Measurements from ENCODE around the gene PRR5L. TPM values are rescaled to one million over a fixed set of nuclear protein-coding genes. Genes with fewer than 3 reads are reported as not detected.
"Not testable (repeated sequence)": the region's sequence is repeated elsewhere in the genome, so short reads cannot be mapped to it uniquely, and the experiment has no call there.

PRR5L gene
- total RNA-seq, 1 donor from 2014 or later = 5.7 TPM

- no peak for FAIRE-seq
- no peak for DNase-seq (ENCODE audit: low spot score in 2 of 2)
These were observed 21.9 kb downstream of the PRR5L start for GRCh38 chr11:36317992-36318391.

DNA sequence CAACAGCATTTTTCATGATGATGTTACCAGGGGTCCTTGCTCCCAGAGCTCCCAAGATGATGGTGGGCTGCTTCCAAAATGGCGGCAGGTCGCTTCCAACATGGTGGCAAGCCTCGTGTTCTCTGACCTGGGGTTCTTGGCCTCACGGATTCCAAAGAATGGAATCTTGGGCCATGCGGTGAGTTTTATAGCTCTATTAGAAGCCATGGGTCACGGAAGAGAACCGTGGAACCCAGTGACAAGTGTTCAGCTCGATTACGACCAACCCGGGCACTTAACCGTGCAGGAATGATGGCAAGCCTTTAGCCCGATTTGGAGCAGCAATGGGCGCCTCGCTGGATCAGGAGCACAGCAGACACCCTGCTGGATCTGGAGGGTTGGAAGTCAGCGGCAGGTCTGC is 28.9 kb downstream of the PRR5L start:
- not testable (repeated sequence) for FAIRE-seq

GRCh38 chr11:36325403-36325802 is 29.3 kb downstream of the PRR5L start:
- DNase-seq (ENCODE audit: low spot score in 2 of 2); FAIRE-seq: not testable (repeated sequence)

More for the DNA sequence above, 28.9 kb downstream of the PRR5L start:
- DNase-seq (ENCODE audit: low spot score in 2 of 2) = not testable (repeated sequence)

- DNase-seq (ENCODE audit: low spot score in 2 of 2) (no peak), FAIRE-seq (no peak)
These were observed 30.7 kb downstream of the PRR5L start for GRCh38 chr11:36326524-36327419.

- DNase-seq (ENCODE audit: low spot score in 2 of 2) = no peak
- FAIRE-seq = no peak
These were observed 33.0 kb downstream of the PRR5L start for GRCh38 chr11:36328966-36329673.

GRCh38 chr11:36330411-36330810 is 34.3 kb downstream of the PRR5L start:
- no peak for FAIRE-seq
- no peak for DNase-seq (ENCODE audit: low spot score in 2 of 2)

- DNase-seq (ENCODE audit: low spot score in 2 of 2) = no peak
- FAIRE-seq = no peak
These were observed 37.4 kb downstream of the PRR5L start for GRCh38 chr11:36333468-36333867.

GRCh38 chr11:36333897-36334296 is 37.8 kb downstream of the PRR5L start:
- no peak for FAIRE-seq
- no peak for DNase-seq (ENCODE audit: low spot score in 2 of 2)

- no peak for DNase-seq (ENCODE audit: low spot score in 2 of 2)
- no peak for FAIRE-seq
These were observed 43.8 kb downstream of the PRR5L start for GRCh38 chr11:36339888-36340287.

DNA sequence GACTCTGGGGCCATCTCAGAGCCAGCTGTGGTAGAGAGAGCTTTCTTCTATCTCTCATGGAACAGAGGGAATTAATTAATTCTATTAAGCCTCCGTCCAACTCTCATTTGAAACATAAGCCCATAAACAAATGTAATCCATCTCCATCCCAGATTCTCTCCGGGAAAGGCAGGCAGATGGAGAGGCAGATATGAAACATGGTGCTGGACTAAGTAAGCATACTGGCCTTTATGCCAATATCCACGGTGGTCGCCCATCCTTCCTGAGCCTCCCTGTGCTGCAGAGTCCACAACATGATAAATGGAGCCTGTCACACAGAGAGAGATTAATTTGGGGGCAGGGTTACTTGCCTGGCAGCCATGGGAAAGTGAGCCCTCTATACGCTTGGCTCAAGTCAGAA is 44.8 kb downstream of the PRR5L start:
- DNase-seq (ENCODE audit: low spot score in 2 of 2) (no peak), FAIRE-seq (no peak)

GRCh38 chr11:36341915-36342314 is 45.8 kb downstream of the PRR5L start:
- no peak for DNase-seq (ENCODE audit: low spot score in 2 of 2)
- no peak for FAIRE-seq

DNA sequence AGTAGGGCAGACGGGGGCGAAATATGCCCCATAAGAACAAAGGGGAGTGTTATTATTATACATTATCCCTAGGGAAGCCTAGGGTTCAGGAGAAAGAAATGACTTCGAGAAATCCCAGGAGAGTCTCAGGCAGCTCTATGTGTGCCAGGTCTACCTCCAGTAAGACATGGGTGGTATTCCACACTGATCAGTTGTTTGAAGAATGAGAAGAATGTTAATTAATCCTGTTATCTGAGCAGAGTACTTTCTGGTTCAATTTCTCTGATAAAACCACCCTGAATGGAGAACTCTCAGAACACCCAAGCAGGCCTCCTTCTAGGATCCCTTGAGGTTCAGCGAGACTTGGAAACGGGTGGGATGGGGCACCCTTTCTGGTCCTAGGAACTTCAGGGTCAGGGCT is 46.2 kb downstream of the PRR5L start:
- DNase-seq (ENCODE audit: low spot score in 2 of 2) = no peak
- FAIRE-seq = no peak

DNA sequence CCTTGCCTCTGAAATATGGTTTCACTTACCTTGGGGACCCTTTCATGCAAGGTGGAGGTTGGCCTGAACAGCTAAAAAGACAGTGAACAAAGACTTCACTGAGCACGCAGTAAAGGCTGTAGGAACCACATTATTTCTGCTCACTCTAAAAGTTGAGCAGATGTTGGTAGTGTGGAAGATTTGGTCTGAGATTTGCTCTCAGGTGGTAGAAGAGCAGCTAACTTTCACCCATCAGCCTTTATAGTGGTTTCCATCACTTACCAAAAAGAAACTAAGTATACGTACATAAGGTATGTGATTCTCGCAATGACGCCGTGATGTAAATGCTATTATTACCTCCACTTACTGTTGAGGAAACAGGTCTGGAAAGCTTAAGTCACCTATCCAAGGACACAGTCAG is 47.3 kb downstream of the PRR5L start:
- no peak for FAIRE-seq
- DNase-seq (ENCODE audit: low spot score in 2 of 2) = no peak

GRCh38 chr11:36345084-36345511 is 49.0 kb downstream of the PRR5L start:
- DNase-seq (ENCODE audit: low spot score in 2 of 2) (no peak), FAIRE-seq (no peak)

- FAIRE-seq (no peak), DNase-seq (ENCODE audit: low spot score in 2 of 2) (no peak)
These were observed 49.5 kb downstream of the PRR5L start for GRCh38 chr11:36345535-36346141.

DNA sequence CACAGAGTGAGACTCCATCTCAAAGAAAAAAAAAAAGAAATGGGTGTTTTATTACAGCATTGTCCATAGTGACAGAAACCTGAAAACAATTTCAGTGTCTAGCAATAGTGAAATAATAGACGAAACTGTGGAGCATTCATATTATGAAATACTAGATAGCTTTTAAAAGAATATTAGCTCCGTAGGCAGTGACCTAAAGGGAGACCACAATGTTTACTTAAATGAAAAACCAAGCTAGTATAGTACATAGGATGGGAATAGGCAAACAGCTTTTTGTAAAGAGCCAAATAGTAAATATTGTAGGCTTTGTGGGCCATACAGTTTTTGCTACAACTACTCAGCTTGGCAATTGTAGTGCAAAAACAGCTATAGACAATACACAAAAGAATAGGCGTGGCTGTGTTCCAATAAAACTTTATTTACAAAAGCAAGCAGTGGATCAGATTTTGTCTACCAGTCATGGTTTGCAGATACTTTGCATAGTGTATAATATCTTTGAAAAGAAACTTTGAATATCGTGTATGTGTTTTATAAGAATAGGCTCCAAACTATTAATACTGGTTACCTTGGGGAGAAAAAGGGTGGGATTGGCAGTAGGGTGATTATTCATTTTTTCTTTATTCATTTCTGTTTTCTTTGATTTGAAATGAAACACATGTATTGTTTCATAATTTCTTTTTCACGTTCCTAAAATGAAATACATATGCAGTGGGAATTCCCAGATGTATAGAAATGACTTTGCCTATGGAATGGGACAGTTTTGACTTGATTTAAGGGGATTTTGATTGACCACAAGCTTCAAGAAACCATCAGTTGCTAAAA is 50.7 kb downstream of the PRR5L start:
- DNase-seq (ENCODE audit: low spot score in 2 of 2) = no peak
- no peak for FAIRE-seq

DNA sequence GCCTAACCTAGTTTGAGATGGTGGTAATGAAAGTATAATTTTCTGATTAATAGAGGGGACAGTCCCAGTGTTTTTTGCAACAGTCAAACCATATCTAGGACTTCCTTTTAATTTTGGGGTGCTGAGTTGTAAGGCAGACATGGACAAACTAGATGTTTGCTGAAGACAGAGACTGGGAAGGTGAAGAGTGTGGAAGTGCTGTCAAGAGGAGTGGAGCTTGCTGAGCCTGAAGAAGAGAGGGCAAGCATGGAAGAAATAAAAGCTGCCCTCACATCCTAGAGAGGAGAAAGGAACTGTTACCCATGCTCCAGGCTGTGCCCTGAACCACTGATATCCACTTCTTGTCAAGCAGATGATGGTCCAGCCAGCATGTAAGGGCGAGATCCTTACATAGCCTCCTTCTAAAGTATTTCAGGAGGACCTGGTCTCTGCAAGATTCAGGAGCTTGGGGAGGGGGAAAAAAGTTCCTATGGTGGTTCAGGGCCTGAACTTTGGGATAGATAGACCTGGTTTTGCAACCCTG is 51.4 kb downstream of the PRR5L start:
- no peak for FAIRE-seq
- no peak for DNase-seq (ENCODE audit: low spot score in 2 of 2)

DNA sequence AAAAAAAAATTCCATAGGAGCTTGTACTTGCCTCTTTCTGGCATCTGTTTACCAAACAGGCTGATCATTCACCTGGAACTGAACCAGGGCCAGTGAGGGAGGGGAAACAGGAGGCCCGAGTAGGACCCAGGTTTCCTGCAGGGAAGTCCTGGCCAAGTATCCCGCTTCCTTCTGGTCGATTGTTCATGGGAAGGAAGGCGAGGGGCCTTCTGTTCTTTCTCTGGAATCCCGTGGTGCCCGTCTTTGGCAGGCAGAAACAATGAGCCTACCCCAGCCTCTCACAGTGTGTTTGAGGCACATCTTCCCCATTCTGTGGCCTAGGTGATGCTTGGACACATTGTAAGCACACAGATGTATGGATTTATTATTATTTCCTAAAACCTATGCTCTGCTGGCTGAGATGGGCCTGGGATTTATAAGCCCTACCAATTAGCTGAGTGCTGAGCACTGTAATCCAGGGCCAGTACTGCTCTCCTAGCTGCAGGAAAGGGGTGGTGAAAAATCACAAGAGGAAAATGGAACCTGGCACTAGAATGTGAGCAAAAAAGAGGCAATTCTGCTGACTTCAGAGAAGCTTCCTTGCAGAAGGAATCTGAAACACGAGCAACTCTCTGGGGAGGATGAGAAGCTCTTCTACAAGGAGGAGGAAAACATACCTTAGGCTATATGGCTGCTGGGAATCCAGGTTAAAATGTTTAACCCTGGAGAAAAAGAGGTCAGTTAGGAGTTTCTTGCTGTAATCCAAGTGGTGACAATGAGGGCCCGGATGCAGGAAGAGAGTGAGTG is 53.5 kb downstream of the PRR5L start:
- DNase-seq (ENCODE audit: low spot score in 2 of 2) (no peak), FAIRE-seq (no peak)

GRCh38 chr11:36350137-36350513 is 54.0 kb downstream of the PRR5L start:
- no peak for FAIRE-seq

More at GRCh38 chr11:36350137-36350513, 54.0 kb downstream of the PRR5L start:
- no peak for DNase-seq (ENCODE audit: low spot score in 2 of 2)

Data from frontal cortex (tissue), 4 donors.